ENCODE measurements around the gene TYK2. TPM values are rescaled to one million over a fixed set of nuclear protein-coding genes. Genes with fewer than 3 reads are reported as not detected.
"Not testable (repeated sequence)": the region's sequence is repeated elsewhere in the genome, so short reads cannot be mapped to it uniquely, and the experiment has no call there.

Gene TYK2
- polyA plus RNA-seq, 1 experiment: 29.1 TPM

DNA sequence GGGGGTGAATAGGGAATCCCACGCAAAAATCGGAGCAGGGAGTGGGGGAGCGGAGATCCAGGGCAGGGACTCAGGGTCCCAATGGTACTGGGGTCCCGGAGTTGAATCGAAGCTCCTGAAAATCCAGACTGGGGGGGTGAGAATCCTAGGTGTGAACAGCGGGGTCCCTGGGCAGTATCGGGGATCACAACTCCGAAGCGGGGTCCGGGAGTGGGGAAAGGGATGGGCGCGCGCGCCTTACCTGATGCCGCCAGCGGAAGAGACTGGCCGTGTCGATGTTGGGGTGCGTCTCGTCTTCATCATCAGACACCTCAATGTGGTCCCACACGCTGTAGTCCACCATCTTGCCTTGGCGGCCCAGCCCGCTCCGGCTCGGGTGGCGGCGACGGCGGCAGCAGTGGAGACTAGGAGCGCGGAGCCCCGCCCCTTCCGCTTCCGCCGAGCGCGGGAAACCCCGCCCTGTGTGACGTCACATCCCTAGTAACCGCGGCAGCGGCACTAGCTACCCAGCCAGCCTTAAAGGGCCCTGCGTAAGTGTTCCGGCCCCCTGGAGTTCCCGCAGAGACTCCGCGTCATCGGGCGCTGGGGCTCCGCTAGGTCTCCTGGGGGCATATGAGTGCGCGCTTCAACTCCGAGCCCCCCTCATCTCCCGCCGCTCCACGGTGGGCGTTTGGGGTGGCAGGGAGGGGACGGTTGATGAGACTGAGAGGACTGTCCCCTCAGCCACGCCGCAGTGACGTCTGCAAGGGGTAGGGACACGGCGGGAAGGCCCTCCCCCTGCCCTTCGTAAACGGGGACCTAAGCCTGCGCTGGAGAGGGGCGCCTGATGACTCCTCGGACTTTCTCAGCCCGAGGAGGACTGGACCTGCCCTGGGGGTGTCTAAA is 23.0 kb upstream of the TYK2 start, which contains the start of gene CDC37:
TSS of gene CDC37 (minus strand) at position 406 of the 885 bp plus-strand sequence. CDS start at position 343, 63 bp downstream.
- ChIA-PET CTCF (interaction anchor here (0.5 to 6.3 kb wide), 16 partner anchors 13 to 530 kb away, joined by 3 to 87 read pairs (median 4); no protein-coding TSS in a partner anchor), POLR2A (interaction anchor here (0.6 to 1.3 kb wide), 5 partner anchors 15 to 214 kb away, joined by 4 to 7 read pairs (median 4); no protein-coding TSS in a partner anchor)
- no peaks in the 10 kb centered on the region for H3K27me3 ChIP-seq (ENCODE audit: control insufficient read depth, insufficient read depth, low read length)
- TF ChIP-seq CTCF (IDR thresholded peaks at IDR 0.05; ENCODE audit: low read depth, low read length): no peak
- peak within 1 kb of the TSS; percentile 99 for H3K4me3 ChIP-seq (ENCODE audit: low read depth, low read length)
- H3K9me3 ChIP-seq (ENCODE audit: control insufficient read depth, insufficient read depth, low read length): no peaks in the 10 kb centered on the region
- peak; percentile 91 for DNase-seq (ENCODE audit: low read depth, low spot score)
- peak within 1 kb of the TSS; percentile 81 for H3K27ac ChIP-seq (ENCODE audit: low read depth, low read length)

DNA sequence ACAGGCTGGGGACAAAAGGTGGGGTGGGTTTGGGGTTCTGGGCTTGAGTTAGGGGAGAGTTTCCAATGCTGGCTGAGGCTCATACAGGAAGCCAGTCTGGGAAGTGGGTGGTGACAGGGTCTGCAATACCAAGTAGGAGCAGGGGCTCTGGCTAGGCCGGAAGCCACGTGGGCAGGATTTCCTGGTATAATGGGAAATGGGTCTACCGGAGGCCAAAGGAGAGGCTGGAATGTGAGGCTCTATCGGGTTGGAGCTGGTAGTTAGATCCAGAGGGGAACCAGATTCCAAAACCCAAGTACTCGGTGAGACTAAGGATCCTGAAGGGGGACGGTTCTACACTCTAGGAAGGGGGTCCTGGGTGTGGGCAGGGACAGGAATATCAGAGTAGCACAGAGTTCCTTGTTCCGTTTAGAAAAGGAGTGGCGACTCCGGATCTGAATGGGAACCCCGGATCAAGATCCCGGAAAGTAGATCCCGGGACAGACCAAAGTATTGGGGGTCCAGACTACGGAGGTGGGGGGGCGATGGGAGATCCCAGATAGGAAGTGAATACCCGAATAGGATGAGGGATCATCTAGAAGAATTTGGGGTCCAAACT is 22.2 kb upstream of the TYK2 start:
- DNase-seq (ENCODE audit: low read depth, low spot score): no peak
- POLR2A ChIA-PET: no interaction called here
- peak overlapping the region; percentile 99 for H3K4me3 ChIP-seq (ENCODE audit: low read depth, low read length)
- CTCF ChIA-PET: interaction anchor here (1.1 to 6.3 kb wide), 5 partner anchors 12 to 143 kb away, joined by 4 to 87 read pairs (median 4); no protein-coding TSS in a partner anchor
- peak overlapping the region; percentile 52 for H3K27ac ChIP-seq (ENCODE audit: low read depth, low read length)
- no peaks in the 10 kb centered on the region for H3K27me3 ChIP-seq (ENCODE audit: control insufficient read depth, insufficient read depth, low read length)
- no peak for TF ChIP-seq CTCF (IDR thresholded peaks at IDR 0.05; ENCODE audit: low read depth, low read length)
- H3K9me3 ChIP-seq (ENCODE audit: control insufficient read depth, insufficient read depth, low read length): no peaks in the 10 kb centered on the region

DNA sequence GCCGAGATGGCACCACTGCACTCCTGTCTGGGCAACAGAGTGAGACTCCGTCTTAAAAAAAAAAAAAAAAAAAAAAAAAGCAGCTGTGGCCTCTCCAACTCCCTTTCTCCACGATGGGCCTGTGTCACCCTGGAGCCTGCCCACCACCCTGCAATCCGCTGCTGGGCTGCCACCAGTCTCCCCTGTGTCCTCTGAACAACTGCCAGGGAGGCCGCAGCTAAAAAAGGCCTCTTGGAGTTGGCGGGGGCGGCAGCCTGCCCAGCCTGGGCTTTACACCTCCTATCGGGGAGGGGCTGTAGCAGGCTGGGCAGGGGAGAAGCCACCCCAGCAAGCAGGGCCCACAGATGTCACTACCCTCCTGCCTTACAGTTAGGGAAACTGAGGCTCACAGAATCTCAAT is 19.5 kb upstream of the TYK2 start:
- POLR2A ChIA-PET: interaction anchor here (0.6 kb wide), 1 partner anchor 188 kb away, joined by 3 read pairs; no protein-coding TSS in a partner anchor
- CTCF ChIA-PET: interaction anchor here (0.7 to 4.1 kb wide), 4 partner anchors 9 to 84 kb away, joined by 3 to 18 read pairs (median 12); no protein-coding TSS in a partner anchor
- no peak overlapping the region for H3K4me3 ChIP-seq (ENCODE audit: low read depth, low read length)

DNA sequence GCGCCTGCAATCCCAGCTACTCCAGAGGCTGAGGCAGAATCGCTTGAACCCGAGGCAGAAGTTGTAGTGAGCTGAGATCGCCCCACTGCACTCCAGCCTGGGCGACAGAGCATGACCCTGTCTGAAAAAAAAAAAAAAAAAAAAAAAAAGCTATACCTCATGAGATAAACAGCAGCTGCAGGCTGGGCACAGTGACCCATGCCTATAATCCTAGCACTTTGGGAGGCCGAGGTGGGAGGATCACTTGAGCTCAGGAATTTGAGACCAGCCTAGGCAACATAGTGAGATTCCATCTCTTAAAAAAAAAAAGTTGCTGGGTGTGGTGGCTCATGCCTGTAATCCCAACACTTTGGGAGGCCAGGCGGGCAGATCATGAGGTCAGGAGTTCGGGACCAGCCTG is 19.0 kb upstream of the TYK2 start:
- H3K27ac ChIP-seq (ENCODE audit: low read depth, low read length); H3K27me3 ChIP-seq (ENCODE audit: control insufficient read depth, insufficient read depth, low read length); H3K4me3 ChIP-seq (ENCODE audit: low read depth, low read length); H3K9me3 ChIP-seq (ENCODE audit: control insufficient read depth, insufficient read depth, low read length); DNase-seq (ENCODE audit: low read depth, low spot score): not testable (repeated sequence)
- ChIA-PET CTCF (interaction anchor here (1.3 to 4.1 kb wide), 3 partner anchors 8 to 141 kb away, joined by 5 to 18 read pairs (median 18); no protein-coding TSS in a partner anchor), POLR2A (interaction anchor here (0.6 kb wide), 1 partner anchor 187 kb away, joined by 3 read pairs; no protein-coding TSS in a partner anchor)

More for the DNA sequence above, 19.5 kb upstream of the TYK2 start:
- H3K9me3 ChIP-seq (ENCODE audit: control insufficient read depth, insufficient read depth, low read length): no peaks in the 10 kb centered on the region
- TF ChIP-seq CTCF (IDR thresholded peaks at IDR 0.05; ENCODE audit: low read depth, low read length): no peak
- no peak for DNase-seq (ENCODE audit: low read depth, low spot score)
- no peaks in the 10 kb centered on the region for H3K27me3 ChIP-seq (ENCODE audit: control insufficient read depth, insufficient read depth, low read length)
- H3K27ac ChIP-seq (ENCODE audit: low read depth, low read length): no peak overlapping the region

- ChIA-PET POLR2A (no interaction called here), CTCF (interaction anchor here (1.3 to 4.1 kb wide), 3 partner anchors 7 to 140 kb away, joined by 5 to 18 read pairs (median 18); no protein-coding TSS in a partner anchor)
- Histone ChIP-seq H3K9me3 (ENCODE audit: control insufficient read depth, insufficient read depth, low read length) (no peaks in the 10 kb centered on the region), H3K27me3 (ENCODE audit: control insufficient read depth, insufficient read depth, low read length) (no peaks in the 10 kb centered on the region), H3K27ac (ENCODE audit: low read depth, low read length) (no peak overlapping the region), H3K4me3 (ENCODE audit: low read depth, low read length) (no peak overlapping the region)
- TF ChIP-seq CTCF (IDR thresholded peaks at IDR 0.05; ENCODE audit: low read depth, low read length): no peak
- DNase-seq (ENCODE audit: low read depth, low spot score): no peak
Measured at GRCh38 chr19:10398819-10399218, 18.4 kb upstream of the TYK2 start.
